ENCODE results near the gene B3GNT8.

DNA sequence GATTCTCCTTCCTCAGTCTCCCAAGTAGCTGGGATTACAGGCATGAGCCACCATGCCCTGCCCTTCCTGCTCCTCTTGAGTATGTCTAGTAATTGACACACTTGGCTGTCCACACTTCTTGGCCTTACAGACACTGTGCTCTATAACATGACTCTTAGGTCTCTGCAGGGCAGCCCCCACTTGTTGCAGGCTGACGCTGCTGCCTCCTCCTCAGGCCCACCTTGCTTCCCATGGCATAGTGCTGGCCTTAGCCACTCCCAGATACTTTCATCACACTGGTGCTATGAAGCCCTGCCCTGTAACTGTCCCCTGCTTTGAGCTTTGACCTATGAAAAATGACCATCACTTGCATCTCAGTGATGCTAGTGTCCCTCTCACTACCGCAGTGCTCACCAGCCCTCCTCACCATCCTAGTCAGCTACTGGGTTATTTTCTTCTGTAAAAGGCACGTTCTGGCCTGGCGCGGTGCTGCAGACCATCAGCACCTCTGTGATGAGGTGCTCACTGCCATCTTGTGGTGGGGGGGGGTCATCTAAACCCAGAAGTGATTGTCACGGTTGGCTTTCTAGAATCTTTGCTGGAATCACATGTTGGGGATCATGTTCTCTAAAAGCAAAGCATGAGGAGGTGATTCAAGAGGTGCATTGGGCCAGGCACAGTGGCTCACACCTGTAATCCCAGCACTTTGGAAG is 25.6 kb upstream of the B3GNT8 start:
- TF ChIP-seq, protein P1, sequence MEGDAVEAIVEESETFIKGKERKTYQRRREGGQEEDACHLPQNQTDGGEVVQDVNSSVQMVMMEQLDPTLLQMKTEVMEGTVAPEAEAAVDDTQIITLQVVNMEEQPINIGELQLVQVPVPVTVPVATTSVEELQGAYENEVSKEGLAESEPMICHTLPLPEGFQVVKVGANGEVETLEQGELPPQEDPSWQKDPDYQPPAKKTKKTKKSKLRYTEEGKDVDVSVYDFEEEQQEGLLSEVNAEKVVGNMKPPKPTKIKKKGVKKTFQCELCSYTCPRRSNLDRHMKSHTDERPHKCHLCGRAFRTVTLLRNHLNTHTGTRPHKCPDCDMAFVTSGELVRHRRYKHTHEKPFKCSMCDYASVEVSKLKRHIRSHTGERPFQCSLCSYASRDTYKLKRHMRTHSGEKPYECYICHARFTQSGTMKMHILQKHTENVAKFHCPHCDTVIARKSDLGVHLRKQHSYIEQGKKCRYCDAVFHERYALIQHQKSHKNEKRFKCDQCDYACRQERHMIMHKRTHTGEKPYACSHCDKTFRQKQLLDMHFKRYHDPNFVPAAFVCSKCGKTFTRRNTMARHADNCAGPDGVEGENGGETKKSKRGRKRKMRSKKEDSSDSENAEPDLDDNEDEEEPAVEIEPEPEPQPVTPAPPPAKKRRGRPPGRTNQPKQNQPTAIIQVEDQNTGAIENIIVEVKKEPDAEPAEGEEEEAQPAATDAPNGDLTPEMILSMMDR (IDR thresholded peaks at IDR 0.05; ENCODE audit: poor library complexity, severe bottlenecking), result no peak
- no peak for TF ChIP-seq RAD21 (conservative IDR thresholded peaks at IDR 0.05)

Measured in neural cell (in vitro differentiated cells).